ENCODE measurements around the gene ARF3. TPM values are rescaled to one million over a fixed set of nuclear protein-coding genes. Genes with fewer than 3 reads are reported as not detected.

The ARF3 gene
- total RNA-seq, 1 experiment from 2014 or later: 263 TPM

DNA sequence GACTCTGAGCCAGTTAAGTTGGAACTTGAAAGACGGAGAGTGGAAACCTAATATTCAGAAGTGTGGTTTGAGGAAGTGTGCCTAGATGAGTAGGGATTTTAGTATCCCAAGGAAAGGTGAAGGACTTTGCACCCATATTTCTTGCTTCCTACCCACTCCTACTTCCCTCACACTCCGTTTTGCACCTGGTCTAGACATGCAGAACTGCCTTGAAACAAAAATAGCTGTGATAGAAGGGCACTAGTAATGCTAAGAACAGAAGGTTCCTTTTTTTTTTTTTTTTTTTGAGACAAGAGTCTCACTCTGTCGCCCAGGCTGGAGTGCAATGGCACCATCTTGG, 732 bp upstream of the ARF3 start:
- no peak overlapping the region for H4K5ac ChIP-seq (ENCODE audit: insufficient read length, low read depth, low read length)
- no peak overlapping the region for H3K18ac ChIP-seq (ENCODE audit: insufficient read length, low read depth, low read length)
- H3K4me1 Mint-ChIP-seq: peaks cover 23 to 24% of the 10 kb centered on the region in 2 experiments
- H4K20me1 ChIP-seq (ENCODE audit: control insufficient read depth, insufficient read depth, insufficient read length): no peaks in the 10 kb centered on the region
- H3K4me2 ChIP-seq (ENCODE audit: insufficient read depth, insufficient read length, low read length): peak overlapping the region; percentile 95
- H3K23ac ChIP-seq (ENCODE audit: insufficient read length, low read depth, low read length): no peak overlapping the region
- H3K9ac ChIP-seq (ENCODE audit: extremely low read depth, insufficient read length, low read length): peak overlapping the region; percentile 39
- H2BK15ac ChIP-seq (ENCODE audit: low read depth, low read length): no peak overlapping the region
- H3K4me3 Mint-ChIP-seq: peak overlapping the region; percentile 97 to 99
- no peak overlapping the region for H3T11ph ChIP-seq (ENCODE audit: low read length)
- H3K9me3 ChIP-seq (ENCODE audit: control insufficient read depth, low read depth, low read length): no peaks in the 10 kb centered on the region
- DNase-seq: no peak
- TF ChIP-seq, protein P1, sequence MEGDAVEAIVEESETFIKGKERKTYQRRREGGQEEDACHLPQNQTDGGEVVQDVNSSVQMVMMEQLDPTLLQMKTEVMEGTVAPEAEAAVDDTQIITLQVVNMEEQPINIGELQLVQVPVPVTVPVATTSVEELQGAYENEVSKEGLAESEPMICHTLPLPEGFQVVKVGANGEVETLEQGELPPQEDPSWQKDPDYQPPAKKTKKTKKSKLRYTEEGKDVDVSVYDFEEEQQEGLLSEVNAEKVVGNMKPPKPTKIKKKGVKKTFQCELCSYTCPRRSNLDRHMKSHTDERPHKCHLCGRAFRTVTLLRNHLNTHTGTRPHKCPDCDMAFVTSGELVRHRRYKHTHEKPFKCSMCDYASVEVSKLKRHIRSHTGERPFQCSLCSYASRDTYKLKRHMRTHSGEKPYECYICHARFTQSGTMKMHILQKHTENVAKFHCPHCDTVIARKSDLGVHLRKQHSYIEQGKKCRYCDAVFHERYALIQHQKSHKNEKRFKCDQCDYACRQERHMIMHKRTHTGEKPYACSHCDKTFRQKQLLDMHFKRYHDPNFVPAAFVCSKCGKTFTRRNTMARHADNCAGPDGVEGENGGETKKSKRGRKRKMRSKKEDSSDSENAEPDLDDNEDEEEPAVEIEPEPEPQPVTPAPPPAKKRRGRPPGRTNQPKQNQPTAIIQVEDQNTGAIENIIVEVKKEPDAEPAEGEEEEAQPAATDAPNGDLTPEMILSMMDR (conservative IDR thresholded peaks at IDR 0.05): no peak
- no peak overlapping the region for H3K14ac ChIP-seq (ENCODE audit: insufficient read depth, low read length)
- peaks cover 6% of the 10 kb centered on the region for H3K27me3 Mint-ChIP-seq (ENCODE audit: low read depth)
- peaks cover 23% of the 10 kb centered on the region; the same call in 1 of the 2 replicates for H3K79me2 ChIP-seq (ENCODE audit: insufficient read depth, low read length)
- no peak overlapping the region for H2AK5ac ChIP-seq (ENCODE audit: insufficient read length, low read length)
- no peak overlapping the region for H2BK20ac ChIP-seq (ENCODE audit: low read depth, low read length, poor library complexity, severe bottlenecking)
- no peak overlapping the region for H3K56ac ChIP-seq (ENCODE audit: insufficient read length, low read depth, low read length)
- no peak overlapping the region for H2BK12ac ChIP-seq (ENCODE audit: insufficient read length, low read depth, low read length)
- H3K79me1 ChIP-seq (ENCODE audit: insufficient read depth, low read depth, low read length, poor library complexity, severe bottlenecking): no peaks in the 10 kb centered on the region
- H2BK5ac ChIP-seq (ENCODE audit: insufficient read length, low read length): no peak overlapping the region
- H3K23me2 ChIP-seq (ENCODE audit: insufficient read length, low read depth, low read length, poor library complexity, severe bottlenecking): peaks cover 9% of the 10 kb centered on the region
- no peak overlapping the region for H3K4ac ChIP-seq (ENCODE audit: low read depth, low read length)
- H3K27ac Mint-ChIP-seq: peak overlapping the region in 2 of 3 experiments; percentile 17 to 99; a peak in 5 of 7 replicates
- H3K36me3 Mint-ChIP-seq (ENCODE audit: insufficient read depth in 1 of 3, low read depth in 3 of 3): peaks cover 7 to 31% (median 16%) of the 10 kb centered on the region in 3 experiments; a peak in 6 of 7 replicates
- H2BK120ac ChIP-seq (ENCODE audit: low read depth, low read length, poor library complexity, severe bottlenecking): no peak overlapping the region
- H3K9me3 Mint-ChIP-seq: no peaks in the 10 kb centered on the region; a peak in 1 of 5 replicates
- peak overlapping the region; percentile 74 for H2AFZ ChIP-seq (ENCODE audit: low read length)
- H3K27me3 ChIP-seq (ENCODE audit: insufficient read depth, low read length): no peaks in the 10 kb centered on the region; the same call in 1 of the 2 replicates
- 0 out of 2 replicates have a peak, but pooled peaks cover 2% of the 10 kb centered on the region for H3K4me1 ChIP-seq (ENCODE audit: insufficient read depth, low read length)
- no peak overlapping the region for H4K91ac ChIP-seq (ENCODE audit: insufficient read length, low read depth, low read length)
- no peak overlapping the region for H4K8ac ChIP-seq (replicated peaks; ENCODE audit: insufficient read length, low read depth, low read length)
- H3K27ac ChIP-seq (ENCODE audit: insufficient read length, low read depth, low read length): no peak overlapping the region
- no CpG with 5 or more reads among the region's 3 CpGs for WGBS (ENCODE audit: extremely low coverage, insufficient read length, low lambda C conversion rate)
